ENCODE measurements around the gene CCDC142.
A peak's percentile ranks its signal among the peaks of the same experiment; 100 is the strongest.

- TF ChIP-seq CTCF (IDR thresholded peaks at IDR 0.05) (peak in 1 of 4 donors; percentile 13), POLR2A (IDR thresholded peaks at IDR 0.05) (no peak)
Measured at GRCh38 chr2:74461187-74462053, 21.4 kb downstream of the CCDC142 start.
